Stimulated activated CD8-positive, alpha-beta memory T cell treated with anti-CD3 and anti-CD28 coated beads, Interleukin-12 subunit alpha, Interleukin-12 subunit beta, amount 100 ng/mL, for 4 hours (primary cell): ENCODE measurements around the gene AQP1.

Experiments used
- DNase-seq: peaks from one replicate; pipeline ENCODE4 v3.0.0-alpha.2; 2020; ENCODE audit warnings: low read depth

Gene AQP1

DNA sequence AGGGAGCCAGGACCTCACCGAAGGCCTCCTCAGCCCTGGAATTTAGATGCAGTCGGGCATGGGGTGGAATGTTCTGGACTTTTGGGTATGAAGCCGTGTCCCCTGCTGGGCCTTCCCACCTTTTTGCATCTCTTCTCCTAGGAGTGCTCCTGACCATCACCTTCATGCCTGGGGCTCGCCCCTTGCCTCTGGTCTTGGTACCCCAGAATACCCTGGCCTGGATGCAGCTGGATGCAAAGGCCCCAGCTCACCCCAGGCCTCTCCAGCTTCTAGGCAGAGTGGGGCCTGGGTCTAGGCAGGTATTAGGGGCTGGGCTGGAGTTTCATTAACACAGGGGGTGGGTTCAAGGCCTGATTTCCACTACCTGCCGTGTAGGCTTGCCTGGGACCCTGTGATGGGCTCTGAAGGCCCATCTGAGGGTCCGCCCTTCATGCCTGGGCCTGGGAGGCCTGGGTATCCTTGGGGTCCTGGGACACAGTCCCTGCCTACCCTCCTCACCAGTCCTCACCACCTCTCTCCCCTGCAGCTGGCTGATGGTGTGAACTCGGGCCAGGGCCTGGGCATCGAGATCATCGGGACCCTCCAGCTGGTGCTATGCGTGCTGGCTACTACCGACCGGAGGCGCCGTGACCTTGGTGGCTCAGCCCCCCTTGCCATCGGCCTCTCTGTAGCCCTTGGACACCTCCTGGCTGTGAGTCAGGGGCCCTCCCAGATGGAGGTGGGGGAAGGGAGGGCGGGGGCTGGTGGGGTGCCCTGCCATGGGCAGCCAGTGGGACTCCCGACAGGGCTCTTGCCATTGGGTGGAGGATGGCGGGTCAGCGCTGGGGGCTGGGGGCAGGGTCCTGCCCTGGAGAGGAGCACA is 10.1 kb downstream of the AQP1 start:
- no peak for DNase-seq

DNA sequence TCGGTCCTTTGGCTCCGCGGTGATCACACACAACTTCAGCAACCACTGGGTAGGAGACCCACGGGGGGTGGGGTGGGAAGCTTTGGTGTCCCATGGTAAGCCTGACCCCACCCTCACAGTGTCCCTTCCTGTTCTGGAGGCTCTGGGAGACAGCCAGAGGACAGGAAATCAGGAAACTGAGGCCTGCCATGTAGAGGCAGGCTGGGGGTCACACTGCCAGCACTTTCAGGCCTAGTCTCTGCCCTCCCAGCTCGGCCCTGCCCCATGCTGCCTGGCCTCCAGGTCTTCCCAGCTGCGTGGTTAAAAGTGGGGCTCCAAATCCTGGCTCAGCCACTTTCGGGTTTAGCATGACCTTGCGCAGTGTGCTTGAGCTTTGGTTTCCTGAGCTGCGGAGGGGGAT is 10.9 kb downstream of the AQP1 start:
- DNase-seq: no peak

DNA sequence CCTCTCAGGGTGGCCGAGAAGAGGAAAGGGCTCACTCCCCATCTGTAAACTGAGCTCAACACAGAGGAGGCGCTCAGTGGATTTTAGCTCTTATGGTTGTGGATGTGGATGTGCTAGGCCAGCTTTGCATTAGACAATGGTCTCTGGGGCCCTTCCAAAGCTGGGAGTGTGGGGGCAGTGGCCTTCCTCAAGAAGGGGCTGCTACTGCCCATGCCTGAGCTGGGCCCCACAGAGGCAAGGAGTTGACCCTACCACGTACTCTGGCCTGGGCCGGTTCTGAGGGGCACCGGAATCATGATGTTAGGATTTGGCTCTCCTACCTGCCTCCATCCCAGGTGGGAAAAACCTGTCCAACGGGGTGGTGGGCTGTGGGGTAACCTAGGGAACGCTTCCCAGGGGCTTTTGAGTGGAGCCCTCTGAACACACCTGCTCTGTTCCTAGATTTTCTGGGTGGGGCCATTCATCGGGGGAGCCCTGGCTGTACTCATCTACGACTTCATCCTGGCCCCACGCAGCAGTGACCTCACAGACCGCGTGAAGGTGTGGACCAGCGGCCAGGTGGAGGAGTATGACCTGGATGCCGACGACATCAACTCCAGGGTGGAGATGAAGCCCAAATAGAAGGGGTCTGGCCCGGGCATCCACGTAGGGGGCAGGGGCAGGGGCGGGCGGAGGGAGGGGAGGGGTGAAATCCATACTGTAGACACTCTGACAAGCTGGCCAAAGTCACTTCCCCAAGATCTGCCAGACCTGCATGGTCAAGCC is 11.5 kb downstream of the AQP1 start:
- DNase-seq: no peak

DNA sequence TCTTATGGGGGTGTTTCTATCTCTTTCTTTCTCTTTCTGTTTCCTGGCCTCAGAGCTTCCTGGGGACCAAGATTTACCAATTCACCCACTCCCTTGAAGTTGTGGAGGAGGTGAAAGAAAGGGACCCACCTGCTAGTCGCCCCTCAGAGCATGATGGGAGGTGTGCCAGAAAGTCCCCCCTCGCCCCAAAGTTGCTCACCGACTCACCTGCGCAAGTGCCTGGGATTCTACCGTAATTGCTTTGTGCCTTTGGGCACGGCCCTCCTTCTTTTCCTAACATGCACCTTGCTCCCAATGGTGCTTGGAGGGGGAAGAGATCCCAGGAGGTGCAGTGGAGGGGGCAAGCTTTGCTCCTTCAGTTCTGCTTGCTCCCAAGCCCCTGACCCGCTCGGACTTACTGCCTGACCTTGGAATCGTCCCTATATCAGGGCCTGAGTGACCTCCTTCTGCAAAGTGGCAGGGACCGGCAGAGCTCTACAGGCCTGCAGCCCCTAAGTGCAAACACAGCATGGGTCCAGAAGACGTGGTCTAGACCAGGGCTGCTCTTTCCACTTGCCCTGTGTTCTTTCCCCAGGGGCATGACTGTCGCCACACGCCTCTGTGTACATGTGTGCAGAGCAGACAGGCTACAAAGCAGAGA is 12.2 kb downstream of the AQP1 start:
- DNase-seq: no peak

DNA sequence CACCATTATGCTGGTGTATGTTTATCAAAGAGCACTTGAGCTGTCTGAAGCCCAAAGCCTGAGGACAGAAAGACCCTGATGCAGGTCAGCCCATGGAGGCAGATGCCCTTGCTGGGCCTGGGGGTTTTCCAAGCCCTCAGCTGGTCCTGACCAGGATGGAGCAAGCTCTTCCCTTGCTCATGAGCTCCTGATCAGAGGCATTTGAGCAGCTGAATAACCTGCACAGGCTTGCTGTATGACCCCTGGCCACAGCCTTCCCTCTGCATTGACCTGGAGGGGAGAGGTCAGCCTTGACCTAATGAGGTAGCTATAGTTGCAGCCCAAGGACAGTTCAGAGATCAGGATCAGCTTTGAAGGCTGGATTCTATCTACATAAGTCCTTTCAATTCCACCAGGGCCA is 13.0 kb downstream of the AQP1 start:
- no peak for DNase-seq

DNA sequence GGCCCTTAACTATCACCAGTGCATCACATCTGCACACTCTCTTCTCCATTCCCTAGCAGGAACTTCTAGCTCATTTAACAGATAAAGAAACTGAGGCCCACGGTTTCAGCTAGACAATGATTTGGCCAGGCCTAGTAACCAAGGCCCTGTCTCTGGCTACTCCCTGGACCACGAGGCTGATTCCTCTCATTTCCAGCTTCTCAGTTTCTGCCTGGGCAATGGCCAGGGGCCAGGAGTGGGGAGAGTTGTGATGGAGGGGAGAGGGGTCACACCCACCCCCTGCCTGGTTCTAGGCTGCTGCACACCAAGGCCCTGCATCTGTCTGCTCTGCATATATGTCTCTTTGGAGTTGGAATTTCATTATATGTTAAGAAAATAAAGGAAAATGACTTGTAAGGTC is 13.5 kb downstream of the AQP1 start:
- DNase-seq: no peak

DNA sequence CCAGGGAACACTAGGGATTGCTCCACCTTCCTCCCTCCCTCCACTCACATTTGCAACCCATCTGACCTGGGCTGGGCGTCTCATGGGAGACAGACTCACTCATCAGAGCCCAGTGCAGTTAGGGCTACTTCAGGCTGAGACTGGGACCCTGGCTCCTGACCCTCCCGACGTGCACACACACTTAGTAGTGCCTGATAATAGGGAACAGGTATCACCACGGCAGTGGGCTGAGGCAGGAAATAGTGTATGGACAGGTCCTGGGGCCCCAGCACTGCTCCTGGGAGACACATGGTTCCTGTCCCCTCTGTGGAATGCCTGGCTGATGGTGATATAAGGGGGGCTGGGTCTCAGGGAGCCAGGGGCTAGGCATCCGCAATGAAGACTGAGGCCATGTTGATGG is 14.3 kb downstream of the AQP1 start:
- DNase-seq: no peak

DNA sequence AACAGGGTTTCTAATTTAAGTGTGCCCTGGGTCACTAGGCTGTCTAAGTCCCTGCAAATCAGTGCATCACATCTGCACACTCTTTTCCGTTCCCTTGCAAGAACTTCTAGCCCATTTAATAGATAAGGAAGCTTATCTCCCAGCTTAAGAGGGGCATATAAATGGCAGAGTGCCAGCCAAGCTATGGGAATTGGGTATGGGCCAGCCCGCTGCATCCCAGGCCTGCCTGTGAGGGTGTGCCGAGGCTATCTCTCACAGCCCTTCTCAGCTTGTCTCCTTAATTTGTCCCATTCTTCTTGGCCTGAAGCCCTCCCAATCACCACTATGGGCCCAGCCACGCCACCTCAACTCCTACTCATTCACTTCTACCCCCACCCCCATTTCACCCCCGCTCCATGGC is 14.7 kb downstream of the AQP1 start:
- no peak for DNase-seq

DNA sequence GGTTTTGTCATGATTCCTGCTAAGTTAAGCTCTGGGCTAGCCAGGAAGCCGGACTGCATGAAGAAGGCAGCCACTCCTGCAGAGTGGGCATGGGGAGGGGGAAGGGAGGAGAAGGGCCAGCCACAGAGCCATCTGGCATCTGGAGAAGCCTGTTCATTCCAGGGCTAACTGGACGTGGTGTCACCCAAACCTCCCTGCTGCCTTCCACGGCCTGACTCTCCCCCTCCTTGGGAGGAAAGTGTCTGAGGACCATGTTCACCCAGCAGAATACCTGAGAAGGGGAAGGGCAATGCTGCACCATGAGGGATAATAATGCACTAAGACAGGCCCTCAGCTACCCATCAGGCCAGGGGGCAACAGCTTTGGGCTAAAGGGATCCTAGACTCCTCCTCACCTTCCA is 15.4 kb downstream of the AQP1 start:
- no peak for DNase-seq

DNA sequence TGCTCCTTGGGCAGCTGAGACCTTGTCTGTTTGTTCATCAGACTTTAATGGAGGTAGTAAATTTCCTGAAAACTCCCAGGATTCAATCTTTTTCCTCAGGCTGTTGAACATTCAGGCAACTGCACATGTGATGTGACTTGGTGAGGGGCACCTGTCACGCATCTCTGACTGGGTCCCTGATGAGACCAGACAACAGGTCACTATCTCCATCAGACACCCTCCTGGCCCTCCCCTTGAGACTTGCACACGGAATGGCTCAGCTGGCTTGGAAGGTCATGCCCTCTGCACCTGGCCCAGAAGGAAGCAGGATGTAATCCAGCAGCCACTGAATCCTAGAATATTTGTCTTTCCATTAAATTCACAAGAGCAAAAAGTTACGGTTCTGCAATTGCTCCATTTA is 15.9 kb downstream of the AQP1 start:
- DNase-seq: no peak

DNA sequence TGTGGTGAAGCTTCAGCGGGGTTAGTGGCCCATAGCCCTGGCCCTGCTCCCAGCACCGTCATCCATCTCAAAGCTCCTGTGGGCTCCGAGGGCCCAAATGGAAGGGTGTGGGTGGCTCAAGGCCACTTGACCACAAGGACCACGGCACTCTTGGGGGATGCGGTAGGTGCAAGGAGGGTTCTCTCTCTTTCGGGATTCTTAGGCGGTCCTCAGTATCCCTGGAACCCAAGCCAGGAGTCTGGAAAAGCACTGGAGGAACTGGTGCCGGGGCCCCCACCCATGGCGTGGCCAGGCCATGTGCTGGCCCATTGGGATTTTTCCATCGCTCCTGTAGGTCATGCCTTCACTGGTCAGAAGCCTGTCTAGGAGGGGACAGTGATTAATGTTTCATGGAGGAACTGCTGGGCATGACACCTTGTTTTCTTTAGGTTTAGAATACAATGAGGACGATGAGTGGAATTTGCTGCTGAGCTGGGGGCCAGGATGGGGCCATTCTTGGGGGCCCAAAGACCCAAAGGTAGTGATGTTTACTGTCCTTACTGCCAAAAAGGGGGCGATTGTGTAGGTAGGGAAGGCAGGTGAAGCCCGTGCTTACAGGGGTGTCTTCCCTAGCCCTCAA is 16.7 kb downstream of the AQP1 start:
- DNase-seq: no peak

DNA sequence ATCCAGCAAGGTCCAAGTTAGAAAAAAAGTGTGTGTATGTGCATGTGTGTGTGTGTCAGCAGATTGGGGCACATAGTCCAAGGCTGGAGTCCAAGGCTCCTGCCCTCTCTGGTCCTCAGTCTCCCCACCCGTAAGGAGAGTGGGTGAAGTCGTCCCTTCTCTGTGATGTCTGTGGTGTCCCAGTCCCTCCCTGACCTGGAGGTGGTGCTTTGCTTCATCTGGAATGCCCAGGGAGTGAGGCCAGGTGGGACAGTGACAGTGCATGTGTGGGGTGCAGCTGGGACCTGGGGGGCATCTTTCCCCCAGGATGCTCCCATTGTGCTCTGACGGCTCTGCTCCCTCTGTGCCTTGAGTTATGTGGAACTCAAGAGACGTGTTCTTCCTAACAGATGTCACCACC is 18.0 kb downstream of the AQP1 start:
- DNase-seq: no peak

DNA sequence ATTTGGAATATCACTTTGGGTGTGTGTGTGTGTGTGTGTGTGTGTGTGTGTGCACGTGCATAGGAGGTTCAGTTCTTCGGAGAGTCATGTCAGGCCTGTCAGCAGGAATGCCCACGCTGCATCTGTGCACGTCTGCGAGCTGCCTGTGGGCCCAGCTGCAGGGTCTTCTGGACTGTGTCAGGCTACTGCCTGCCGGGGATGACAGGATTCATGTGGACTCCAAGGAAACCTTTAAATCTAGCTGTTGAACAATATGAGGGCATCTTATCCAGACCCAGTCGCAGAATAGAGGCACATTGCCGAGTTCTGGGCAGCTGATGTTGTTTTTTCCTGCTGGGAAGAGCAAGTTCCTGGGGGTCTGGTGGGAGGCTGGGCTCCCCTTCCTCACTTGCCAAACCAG is 19.0 kb downstream of the AQP1 start:
- no peak for DNase-seq

DNA sequence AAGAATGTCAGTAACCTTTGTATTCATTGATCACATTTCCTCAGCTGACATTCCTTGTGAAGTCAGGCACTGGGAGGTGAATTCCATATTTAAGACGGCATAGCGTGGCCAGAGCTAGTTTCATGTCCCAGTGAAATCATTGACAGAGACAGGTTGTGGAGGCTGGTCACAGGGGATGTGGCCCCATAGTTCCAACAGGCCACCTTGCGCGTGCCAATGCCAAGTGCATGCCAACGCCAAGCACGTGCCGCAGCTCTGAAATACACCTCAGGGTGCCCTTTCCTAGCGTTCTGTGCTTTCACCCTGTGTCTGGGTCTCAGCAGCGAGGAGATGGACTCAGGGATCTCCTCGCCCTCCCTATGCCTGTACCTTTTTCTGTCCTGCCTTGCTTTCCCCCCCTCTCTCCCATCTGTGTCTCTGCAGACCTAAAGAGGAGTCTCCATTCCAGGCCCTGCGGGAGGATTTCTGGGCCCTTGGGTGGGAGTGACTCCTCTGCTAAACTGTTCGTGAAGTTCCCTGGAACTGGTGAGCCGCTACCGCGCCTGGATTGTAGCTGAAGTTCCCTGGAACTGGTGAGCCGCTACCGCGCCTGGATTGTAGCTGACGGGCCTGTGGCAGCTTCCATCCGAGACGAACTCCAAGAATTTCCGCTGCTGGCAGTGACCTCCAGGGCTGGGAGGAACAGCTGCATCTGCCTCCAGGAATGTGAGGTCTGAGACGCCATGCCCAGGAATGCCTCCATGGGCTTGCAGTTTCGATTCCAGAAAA is 19.7 kb downstream of the AQP1 start:
- DNase-seq: no peak

DNA sequence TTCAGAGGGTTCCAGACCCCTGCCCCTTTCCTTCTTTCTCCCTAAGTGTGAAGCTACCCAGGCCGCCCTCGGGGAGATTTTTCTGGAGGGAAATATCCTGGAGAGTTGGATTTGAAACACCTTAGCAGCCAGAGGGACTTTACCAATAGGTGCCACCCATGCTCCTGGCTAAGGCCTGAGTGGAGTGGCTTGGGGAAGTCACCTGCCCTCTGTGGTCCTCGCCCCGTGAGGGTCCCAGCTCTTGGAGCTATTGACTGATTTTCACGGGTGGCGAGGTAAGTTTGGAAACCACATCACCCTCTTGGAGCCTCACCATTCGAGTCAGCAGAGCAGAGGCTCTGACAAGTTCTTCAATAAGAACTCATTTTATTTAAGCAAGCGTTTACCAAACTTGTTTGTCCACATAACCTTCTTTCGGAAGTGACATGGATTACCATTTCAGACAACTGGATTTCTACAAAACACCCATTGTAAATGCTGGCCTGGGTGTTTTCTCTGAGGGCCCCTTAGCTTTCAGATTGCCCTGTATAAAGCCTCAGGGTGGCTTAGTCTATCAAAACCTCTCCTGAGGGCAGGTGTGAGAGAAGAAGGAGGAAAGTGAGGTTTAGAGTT is 20.4 kb downstream of the AQP1 start:
- no peak for DNase-seq

DNA sequence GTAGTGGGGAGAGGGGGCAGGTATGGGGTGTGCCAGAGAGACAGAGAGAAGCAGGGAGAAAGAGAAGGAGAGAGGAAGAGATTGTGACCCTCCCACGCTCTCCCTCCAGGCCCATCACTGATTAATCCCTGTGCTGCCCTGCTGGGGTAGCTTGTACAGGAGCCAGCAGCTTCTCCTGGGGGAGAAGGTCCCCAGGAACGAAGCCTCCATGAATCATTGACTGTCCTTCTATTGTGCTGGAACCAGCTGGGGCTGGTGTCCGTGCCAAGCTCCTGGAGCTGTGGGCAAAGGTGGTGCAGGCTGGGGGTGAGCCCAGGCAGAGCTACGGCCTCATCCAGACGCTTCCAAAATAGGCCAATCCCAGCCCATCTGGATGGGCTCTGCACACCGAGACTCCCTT is 20.9 kb downstream of the AQP1 start:
- DNase-seq: no peak

DNA sequence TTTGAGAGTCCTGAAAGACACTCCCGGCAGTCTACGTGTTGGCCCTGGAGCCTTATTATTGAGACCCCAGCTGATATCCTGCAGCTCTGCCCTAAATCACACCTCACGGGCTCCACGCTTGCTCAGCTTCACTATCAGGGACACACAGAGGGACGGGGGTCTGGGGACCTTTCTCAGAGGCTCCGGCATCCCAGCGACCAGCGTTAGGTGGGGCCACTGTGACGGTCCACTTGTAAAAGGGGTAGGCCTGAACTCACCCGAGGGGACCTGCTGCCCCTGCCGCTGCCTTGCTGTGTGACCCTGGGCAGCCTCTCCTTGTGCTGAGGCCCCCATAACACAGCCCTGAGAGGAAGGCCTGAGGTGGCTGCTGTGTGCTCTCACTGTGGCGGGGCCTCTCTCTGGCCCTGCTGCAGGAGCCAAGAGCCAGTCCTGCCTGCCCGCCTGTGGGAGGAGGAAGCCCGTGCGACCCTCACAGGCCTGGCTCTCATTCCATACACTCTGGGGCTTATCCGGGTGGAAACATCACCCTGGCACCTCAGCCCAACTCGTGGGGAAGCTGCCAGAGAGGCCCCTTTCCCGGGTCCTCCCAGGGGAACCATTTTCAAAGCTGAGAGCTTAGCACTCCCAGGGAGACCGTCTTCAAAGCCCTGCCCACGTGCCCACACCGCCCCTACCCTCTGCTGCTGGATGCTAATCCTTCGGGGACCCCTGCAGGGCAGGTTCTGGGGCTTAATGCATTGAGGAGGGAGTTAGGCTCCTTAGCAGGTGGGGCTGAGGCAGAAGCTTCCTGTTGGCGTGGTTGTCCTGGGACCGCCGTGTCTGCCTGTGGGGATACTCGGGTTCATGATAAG is 21.7 kb downstream of the AQP1 start:
- no peak for DNase-seq

DNA sequence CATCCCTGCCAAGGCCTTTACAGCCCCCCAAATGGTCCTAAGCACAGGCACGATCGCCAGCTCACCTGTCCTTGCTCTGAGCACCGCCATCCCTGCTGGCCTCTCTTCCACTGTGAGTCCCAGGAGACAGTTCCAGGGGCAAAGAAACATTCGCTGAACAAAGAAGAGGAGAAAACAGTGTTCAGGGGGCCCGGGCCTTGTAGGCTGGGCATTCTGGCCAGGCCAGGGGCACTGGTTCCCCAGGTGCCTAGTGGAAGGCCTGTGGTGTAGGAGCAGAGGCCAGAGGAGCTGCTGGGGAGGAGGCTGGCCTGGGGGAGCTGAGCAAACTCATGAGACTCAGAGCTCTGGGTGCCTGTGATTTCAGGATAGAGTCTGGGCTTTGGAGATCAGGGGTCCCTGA is 22.6 kb downstream of the AQP1 start:
- DNase-seq: no peak

DNA sequence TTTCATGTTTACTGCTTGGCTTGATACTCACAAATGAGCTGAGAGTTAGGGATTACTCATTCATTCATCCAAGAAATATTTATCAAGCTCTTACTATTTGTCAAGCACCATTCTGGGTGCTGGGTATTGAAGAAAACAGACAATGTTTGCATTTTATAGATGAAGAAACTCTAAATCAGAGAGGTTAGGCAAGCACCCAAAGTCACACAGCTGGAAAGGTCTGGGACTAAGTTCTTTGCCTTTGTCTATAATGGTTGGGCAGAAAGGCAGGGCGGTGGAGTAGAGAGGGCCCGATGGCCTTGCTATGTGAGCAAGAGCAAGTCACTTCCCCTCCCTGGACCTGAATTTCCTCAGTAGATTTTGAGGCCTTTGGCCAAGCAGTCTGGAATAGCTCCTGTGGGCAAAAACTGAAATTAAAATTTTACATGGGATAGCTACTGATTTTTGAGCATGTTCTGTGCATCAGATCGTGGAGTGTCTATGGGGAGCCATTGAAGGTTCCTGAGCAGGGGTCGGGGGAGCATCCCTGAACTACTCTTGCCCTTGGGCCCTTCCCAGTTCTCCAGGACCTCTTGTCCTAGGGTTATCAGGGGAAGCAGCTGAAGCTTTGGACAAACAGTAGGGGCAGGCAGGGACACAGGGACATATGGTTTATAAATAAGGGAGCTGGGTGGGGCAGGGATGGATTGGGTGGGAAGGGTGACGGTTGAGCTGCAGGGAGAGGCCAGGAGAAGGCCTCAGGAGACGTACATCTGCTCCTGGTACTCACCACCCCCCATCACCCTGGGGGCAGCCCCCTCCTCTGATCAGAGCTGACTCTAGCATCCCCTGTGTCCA is 23.3 kb downstream of the AQP1 start:
- no peak for DNase-seq

DNA sequence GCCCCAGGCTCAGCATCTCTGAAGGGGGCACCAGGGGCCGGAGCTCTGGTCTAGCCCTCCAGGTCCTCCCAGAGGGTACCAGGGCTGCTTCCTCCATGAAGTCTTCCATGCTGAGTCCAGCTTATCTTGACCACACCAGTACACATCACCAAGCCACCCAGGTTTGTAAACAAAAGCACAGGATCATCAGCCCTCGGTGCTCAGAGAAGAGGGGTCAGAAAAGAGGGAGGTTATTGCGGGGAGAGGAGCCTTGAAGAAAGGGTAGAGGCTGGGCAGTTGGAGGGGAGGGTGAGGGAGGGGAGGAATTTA is 23.9 kb downstream of the AQP1 start:
- DNase-seq: no peak
